Liver (tissue), 3 donors: ENCODE results near the gene HACE1.

Experiments used
- CTCF ChIP-seq: fragments of 150-350 bp; IDR thresholded peaks from 2 replicates; pipeline ENCODE4 v1.5.1; 2017; ENCODE audit warnings: improper control_type of control experiment, low read depth, low read length; ENCODE audit not compliant: missing input control
- GABPA ChIP-seq, 2 donors: IDR thresholded peaks in 1 of 2; conservative IDR thresholded peaks in 1 of 2; 2 replicates each; pipeline ENCODE4 v1.6.1; 2016; ENCODE audit warnings: antibody characterized with exemption in 2 of 2, mild to moderate bottlenecking in 1 of 2, moderate library complexity in 1 of 2
- JUND ChIP-seq, 2 donors: IDR thresholded peaks; 2 replicates each; pipeline ENCODE4 v1.6.1; 2016; ENCODE audit warnings: antibody characterized with exemption in 2 of 2
- donor health status: healthy.
- donor health status: healthy.

DNA sequence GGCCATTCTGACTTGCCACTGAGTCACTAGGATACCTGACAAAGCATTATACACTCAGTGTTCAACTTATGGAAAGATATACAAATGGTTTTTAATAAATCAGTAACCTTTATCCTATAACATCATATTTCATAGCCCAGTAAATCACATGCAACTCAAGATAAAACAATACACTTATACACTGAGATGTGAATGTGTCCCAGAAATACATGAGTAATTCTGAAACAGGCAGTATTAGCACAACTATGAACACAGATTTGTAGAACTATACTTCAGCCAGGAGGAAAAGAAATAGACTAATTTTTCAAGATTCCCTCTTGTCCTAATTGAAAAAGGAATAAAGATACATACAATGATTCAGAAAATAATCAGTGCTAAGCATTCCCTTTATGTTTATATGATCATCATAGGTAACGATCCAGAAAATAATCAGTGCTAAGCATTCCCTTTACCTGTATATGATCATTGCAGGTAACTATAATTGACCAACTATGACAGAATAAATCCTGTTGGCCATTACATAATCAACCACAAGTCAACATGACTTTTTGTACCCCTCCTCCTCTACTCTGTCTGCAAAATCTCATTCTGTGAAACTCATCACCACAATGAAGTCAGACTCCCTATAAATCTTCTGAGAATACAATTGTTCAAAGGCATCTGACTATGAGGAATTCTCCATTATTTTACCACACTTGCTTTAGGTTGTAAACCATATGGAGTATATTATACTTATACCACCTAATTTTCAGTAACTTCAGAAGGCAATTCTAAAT is 30.3 kb downstream of the HACE1 start:
- TF ChIP-seq CTCF (no peak), JUND (IDR thresholded peaks at IDR 0.05) (no peak), GABPA (IDR thresholded peaks at IDR 0.05 in 1 of 2, conservative IDR thresholded peaks at IDR 0.05 in 1 of 2) (no peak)
